RPMI8226 (cell line): Measurements from ENCODE around the gene LONP1.
"Not testable (repeated sequence)": the region's sequence is repeated elsewhere in the genome, so short reads cannot be mapped to it uniquely, and the experiment has no call there.

Experiments
- DNase-seq: peaks from one replicate; pipeline ENCODE4 v3.0.0-alpha.2; 2015

Gene LONP1

DNA sequence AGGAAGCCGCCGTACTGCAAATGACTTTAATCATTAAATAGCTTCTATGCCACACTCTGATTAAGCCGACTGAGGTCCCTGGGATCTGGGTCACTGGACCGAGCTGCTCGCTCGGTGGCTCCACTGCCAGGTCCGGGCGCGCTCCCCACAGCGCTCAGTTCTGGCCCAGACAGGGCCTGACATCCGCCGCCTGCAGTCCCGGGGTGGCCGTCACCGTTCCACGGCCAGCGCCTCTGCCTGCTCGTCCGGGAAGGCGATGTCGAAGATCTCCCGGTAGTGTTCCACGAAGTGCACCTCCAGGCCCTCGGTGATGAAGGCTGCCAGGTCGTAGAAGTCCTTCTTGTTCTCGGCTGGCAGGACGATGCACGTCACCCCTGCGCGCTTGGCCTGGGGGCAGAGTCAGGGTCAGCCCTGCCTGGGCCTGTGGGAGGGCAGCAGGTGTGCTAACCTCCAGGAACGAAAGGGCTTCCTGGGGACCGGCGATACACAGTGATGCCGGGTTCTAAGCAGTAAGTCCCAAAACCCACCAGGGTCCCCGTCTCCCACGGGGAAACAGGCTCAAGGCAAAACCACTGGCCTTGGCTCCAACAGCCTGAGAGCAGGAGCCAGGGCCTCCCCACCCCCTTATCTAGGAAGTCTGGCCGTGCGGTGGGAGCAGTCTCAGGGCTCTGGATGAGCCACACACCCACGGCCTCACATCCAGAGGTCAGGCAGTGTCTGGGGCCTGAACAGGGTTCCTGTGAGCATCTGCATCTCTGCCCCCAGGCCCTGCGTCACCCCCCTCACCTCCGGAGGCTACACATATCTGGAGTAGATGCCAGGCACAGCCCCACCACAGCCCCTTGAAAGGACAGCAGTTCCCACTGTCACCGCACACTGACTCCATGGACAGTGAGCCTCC is 27.9 kb downstream of the LONP1 start:
- no peak for DNase-seq

DNA sequence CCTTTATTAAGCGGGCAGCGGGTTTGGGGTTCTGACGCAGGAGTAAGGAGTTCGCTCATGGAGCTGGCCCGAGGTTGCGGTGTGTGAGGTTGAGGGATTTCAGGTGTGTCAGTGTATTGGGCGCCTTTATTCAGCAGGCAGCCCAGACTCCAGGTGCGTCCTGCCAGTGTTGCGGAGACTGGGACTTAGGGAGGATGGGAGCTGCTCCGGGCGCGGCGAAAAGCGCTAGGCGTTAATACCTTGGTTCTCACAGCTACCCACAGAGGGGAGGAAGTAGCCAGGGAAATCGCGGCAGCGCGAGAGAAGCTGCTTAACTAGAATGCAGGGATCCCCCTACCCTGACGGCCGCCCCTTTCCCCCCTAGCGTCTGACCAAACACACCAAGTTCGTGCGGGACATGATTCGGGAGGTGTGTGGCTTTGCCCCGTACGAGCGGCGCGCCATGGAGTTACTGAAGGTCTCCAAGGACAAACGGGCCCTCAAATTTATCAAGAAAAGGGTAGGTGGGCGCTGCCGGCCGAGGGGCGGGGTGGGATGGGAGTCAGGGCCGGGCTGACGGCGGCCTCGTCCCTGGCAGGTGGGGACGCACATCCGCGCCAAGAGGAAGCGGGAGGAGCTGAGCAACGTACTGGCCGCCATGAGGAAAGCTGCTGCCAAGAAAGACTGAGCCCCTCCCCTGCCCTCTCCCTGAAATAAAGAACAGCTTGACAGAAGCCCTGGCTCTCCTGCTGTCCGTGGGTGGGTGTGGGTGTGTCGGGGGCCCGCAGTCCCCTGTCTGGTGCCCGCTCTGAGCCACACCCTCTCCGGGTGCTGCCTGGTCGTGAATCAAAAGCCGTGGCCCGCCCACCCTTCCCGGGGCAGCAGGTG is 28.8 kb downstream of the LONP1 start:
- peak; percentile 67 for DNase-seq

- peak; percentile 98 for DNase-seq
Measured at GRCh38 chr19:5690125-5690954, 29.6 kb downstream of the LONP1 start, which contains the start of gene RPL36. RPL36 (plus strand) TSS chr19:5690295; CDS start chr19:5690508, 213 bp downstream.

- not testable (repeated sequence) for DNase-seq
Measured at GRCh38 chr19:5688262-5688881, 31.6 kb downstream of the LONP1 start.

GRCh38 chr19:5687360-5688198 is 32.4 kb downstream of the LONP1 start:
- no peak for DNase-seq

DNA sequence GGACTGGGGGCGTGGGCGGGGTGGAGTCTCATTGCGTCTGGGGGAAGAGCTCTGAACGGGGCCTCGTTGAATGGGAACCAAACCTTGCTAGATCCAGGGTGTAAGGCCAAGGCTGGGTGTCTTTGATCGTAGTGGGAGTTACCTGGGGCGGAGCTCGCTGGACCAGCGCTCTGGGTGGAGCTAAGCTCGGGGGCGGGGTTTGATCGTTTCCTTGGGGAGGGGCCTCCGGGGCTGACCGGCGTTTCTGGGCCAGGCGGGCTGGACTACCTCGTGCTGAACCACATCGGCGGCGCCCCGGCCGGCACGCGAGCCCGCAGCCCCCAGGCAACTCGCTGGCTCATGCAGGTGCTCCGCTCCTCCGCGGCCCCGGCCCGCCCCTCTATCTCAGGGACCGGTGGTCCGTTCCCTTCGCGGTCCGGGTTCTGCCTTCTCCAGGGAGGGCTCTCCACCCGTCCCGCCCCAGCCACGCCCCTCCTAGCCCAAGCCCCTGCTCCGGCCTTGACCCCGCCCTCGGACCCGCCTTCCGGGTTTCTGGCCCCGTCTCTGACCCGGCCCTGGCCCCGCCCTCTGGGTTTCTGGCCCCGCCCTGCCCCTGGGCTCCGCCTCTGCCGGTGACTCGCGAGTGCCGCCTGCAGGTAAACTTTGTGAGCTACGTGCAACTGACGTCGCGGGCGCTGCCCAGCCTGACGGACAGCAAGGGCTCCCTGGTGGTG is 33.1 kb downstream of the LONP1 start:
- DNase-seq, result peak; percentile 97

DNA sequence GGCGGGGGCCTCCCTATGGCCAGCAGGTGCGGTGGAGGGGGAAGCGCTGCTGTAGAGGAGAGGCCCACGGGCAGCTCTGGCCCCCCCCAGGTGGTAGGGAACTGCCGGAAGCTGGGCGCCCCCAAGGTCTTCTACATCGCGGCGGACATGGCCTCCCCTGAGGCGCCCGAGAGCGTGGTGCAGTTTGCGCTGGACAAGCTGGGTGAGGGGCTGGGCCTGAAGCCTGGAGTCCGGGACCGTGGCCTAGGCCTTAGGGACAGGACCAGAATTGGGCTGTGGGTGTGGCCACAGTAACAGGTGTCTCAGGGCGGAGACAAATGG is 33.7 kb downstream of the LONP1 start:
- no peak for DNase-seq

DNA sequence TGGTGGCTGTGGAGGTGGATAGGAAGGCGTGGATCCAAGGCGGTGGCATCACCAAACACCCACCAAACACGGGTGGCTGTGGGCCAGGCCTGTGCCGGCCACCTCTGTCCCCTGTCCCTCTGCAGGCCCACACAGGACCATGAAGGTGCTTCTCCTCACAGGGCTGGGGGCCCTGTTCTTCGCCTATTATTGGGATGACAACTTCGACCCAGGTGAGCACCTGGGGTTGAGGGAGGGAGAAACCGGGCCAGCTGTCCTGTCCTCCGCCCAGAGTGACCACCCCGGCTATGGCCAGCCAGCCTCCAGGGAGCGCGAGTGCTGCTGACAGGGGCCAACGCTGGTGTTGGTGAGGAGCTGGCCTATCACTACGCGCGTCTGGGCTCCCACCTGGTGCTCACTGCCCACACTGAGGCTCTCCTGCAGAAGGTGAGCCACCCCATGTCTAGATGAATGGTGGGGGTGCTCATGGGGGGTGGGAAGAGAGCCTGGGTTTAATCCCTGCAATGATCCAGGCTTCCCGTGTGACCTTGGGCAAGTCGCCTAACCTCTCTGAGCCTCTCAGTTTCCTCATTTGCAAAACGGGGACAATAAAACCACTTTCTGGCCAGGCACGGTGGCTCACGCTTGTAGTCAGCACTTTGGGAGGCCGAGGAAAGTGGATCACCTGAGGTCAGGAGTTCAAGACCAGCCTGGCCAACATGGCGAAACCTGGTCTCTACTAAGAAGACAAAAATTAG is 35.1 kb downstream of the LONP1 start:
- no peak for DNase-seq

- DNase-seq, result no peak
Measured at GRCh38 chr19:5683177-5683886, 36.6 kb downstream of the LONP1 start.

DNA sequence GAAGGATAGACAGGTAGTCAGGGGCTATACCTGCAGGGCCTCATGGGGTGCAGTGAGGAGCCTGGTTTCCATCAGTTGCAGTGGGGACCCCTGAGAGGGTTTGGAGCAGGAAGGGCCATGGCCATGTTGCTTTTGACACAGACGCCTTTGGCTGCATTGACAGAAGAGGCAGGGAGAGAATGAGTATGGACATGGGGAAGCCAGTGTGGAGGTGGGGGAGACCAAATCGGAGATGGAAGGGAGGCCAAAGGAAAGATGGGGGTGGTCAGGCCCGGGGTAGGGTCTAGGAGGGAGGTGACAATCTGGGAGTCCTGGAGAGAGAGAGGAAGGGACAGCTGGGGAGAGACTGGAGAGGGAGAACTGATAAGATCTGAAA is 37.9 kb downstream of the LONP1 start:
- no peak for DNase-seq

- DNase-seq, result no peak
Measured at GRCh38 chr19:5681391-5682106, 38.4 kb downstream of the LONP1 start.

DNA sequence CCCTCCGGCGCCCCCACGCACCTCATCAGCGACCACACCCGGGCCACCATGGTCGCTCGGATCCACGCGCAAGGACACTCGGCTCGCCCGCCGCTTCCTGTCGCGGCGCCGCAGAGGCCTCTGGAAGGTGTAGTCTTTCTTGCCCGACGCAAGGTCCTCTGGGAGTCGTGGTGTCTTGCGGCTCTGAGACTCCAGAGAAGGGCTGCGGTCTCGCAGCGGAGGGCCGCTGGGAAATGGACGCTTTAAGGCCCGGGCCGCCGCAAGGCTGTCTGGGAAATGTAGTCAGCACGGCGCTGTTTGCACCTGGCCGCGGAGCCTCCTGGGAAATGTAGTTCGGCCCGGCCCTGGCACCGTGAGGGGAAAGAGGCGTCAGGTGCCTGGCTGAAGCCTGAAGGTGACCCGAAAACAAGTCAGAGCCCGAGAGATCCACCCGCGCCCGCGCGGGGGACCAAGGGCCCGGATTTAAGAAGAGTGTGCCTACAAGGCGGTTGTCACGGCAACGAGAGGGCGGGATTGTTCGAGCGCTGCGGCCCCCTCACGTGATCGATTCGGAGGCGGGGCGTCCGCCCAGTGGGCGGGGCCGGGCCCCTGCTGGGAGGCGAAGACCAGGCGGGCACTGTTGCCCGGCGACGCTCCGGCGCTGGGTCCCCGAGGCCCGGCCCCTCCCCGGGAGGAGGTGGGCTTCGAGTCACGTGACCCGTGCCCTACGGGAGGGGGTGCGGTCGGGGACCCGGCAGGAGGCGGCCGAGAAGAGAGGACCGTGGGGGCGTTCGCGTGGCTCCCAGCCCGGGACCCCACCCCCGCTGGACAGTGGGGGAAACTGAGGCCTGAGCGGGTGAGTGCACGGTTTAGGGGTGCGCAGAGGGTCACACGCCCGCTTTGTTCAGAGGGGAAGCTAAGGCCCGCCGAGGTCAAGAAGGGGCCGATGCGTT is 39.2 kb downstream of the LONP1 start, which contains the start of the genes HSD11B1L and MICOS13:
HSD11B1L (plus strand) TSS at position 591 of the 932 bp plus-strand sequence. CDS start 3,806 bp downstream, outside the sequence.
MICOS13 (minus strand) TSS at position 80 of the 932 bp plus-strand sequence; CDS start at position 50, 30 bp downstream.
- DNase-seq, result peak; percentile 99

DNA sequence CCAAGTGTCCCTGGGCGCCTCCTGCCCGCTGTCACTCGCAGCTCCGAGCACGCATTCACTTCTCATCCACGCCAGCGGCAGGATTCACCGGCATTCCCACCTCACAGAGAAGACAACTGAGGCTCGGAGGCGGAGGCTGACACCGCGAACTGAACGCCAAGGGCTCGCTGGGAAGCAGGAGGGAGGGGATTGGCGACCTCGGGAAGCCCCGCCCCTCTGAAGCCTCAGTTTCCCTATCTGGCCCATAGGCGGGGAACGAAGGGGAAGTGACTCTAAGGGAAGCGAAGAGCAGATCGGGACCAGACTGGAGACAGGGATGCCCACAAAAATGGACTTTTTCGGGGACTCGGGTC is 39.9 kb downstream of the LONP1 start:
- DNase-seq, result no peak

DNA sequence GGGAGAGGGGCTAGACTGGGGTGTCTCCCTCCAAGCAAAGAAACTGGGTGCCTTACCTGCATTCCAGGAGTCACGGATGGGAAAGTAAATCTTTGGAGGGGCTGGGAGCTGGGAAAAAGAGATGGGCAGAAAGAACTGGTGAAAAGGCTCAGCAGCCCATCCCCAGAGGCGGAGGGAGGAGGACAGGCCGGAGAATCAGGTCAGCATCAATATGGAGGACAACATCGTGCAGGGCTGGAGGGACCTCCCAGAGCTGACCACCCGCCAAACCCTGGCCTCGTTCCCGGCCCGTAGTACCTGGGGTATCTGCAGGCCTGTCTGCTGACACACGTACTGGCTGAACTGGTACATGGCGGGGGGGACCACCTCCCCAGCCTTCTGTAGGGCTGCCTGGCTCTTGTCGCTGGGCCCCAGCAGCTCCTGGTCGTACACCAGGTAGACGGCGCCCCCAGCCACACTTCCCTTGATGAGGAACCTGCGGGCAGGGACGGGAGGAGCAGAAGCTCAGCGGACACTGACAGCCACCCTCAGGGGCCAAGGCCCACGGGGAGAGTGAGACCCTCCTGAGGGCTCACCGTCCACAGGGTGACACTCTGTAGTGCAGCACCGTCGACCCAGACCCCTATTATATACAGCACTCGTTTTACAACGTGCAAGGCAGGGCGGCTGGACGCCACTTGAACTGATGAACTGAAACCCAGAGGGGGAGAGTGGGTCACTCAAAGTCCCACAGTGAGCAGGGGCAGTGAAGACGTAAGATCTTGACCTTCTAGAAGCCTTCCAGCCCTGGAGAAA is 40.5 kb downstream of the LONP1 start:
- no peak for DNase-seq

DNA sequence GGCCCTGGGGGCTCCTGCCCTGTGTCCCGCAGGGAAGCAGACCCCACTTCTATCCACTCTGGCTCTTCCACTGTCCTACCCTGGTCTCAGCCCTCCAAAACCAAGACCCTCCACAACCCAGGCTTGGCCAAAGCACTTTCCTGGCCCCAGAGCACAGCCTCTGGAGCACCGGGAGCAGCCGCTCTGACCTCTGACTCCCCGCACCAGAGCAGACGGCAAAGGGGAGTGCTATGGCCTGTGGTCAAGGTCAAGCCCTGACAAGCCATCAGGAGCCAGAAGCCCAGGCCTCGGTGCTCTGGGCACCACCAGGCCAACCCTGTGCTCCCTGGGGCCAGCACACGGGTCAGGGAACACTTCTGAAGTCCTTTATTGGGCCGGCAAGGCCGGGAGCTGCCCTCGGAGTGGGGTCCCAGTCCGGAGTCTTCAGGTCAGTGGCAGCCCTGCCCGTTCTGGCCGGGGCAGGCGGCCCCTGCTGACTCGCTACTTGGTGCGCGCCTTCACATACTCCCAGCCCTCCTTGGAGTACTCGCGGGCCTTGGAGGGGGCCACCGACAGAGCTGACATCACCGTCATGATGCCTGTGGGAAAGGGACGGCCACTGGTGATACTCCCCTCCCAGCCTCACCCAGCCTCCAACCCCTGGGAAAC is 41.8 kb downstream of the LONP1 start:
- DNase-seq, result no peak

DNA sequence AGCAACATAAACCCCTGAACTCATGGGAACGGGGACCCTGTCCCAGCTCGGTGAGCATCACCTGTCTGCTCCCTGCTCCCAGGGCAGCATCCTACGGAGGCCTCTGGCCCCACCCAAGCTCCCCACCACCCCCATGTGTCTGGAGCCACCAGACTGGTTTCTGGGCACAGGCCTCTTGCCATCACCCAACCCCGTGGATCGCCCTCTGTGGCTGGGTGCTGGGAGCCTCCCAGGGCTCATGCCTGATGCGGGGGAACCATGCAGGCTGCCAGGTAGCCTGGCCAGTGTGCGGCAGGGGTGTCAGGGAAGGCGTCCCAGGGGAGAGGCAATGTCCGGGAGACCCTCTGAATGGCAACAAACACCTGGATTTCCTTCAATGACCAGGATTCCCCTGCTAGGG is 42.4 kb downstream of the LONP1 start:
- DNase-seq, result no peak
